ENCODE data around the gene TSHZ2.

DNA sequence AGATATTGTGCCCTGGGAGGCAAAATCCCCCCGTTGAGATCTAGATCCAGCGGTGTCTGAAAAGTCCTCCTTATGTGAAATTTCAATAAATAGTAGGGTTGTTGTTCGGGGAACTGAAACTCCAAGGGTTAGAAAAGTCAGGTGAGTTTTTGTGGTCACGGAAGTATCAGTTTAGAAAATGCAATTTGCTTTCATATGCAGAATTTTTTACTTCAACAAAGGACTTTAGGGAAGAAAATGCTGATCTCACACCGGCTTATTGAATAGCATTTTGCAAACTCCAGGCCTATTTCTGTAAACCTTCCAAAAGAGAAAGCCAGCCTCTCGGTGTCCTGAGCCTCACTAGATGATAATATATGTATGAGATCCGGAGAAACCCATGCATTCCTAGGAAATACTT lies 254.7 kb downstream of the TSHZ2 start:
- TF ChIP-seq TAF1 (IDR thresholded peaks at IDR 0.05; ENCODE audit: low read depth) (no peak), EP300 (IDR thresholded peaks at IDR 0.05; ENCODE audit: borderline replicate concordance) (no peak), YY1 (IDR thresholded peaks at IDR 0.05; ENCODE audit: low read depth) (no peak), NFIC (IDR thresholded peaks at IDR 0.05) (no peak), RAD21 (IDR thresholded peaks at IDR 0.05; ENCODE audit: low read depth) (no peak), TCF12 (IDR thresholded peaks at IDR 0.05; ENCODE audit: low read depth) (no peak), EGR1 (IDR thresholded peaks at IDR 0.05) (no peak), CREB1 (IDR thresholded peaks at IDR 0.05; ENCODE audit: low read depth) (no peak)
- TF ChIP-seq, protein P1, sequence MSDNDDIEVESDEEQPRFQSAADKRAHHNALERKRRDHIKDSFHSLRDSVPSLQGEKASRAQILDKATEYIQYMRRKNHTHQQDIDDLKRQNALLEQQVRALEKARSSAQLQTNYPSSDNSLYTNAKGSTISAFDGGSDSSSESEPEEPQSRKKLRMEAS (IDR thresholded peaks at IDR 0.05): no peak

All from Ishikawa (cell line).